Right atrium auricular region (tissue), 2 donors: ENCODE data around the gene TPGS1. TPM values are rescaled to one million over a fixed set of nuclear protein-coding genes. Genes with fewer than 3 reads are reported as not detected.

Experiments
- DNase-seq: peaks from one replicate; pipeline ENCODE4 v3.0.0-alpha.2; 2019; ENCODE audit warnings: low spot score
- H3K27ac ChIP-seq, 2 donors: fragments of 200-600 bp; sonication (generic); 1 replicate in 1 of 2; 2 replicates in 1 of 2; pipeline ENCODE4 v1.5.1; 2016 to 2019
- H3K27me3 ChIP-seq, 2 donors: fragments of 200-600 bp; sonication (generic); one replicate each; pipeline versions ENCODE4 v1.5.1 to v1.6.0; 2017 to 2019
- H3K36me3 ChIP-seq: fragments of 200-600 bp; sonication (generic); one replicate; pipeline ENCODE4 v1.5.1; 2016
- H3K4me1 ChIP-seq, 2 donors: fragments of 200-600 bp; sonication (generic); one replicate each; pipeline versions ENCODE4 v1.5.1 to v1.6.0; 2017 to 2019
- H3K4me3 ChIP-seq, 2 donors: fragments of 200-600 bp; sonication (generic); 1 replicate in 1 of 2; 2 replicates in 1 of 2; pipeline ENCODE4 v1.5.1; 2017 to 2019; ENCODE audit warnings: mild to moderate bottlenecking in 1 of 2, moderate library complexity in 1 of 2
- H3K9me3 ChIP-seq, 2 donors: fragments of 200-600 bp; sonication (generic); one replicate each; pipeline ENCODE4 v1.5.1; 2019
- CTCF ChIP-seq, 2 donors: fragments of 200-600 bp; sonication (generic); IDR thresholded peaks; one replicate each; pipeline ENCODE4 v1.5.1; 2019; ENCODE audit warnings: antibody characterized with exemption in 2 of 2
- total RNA-seq, 2 donors: library from RNA; depleted of rRNA; stranded (reverse); fragments of >200 nt; gene quantifications; one replicate each; pipeline ENCODE4 v1.1.0, GENCODE V29; 2016

The TPGS1 gene
- total RNA-seq, 2 donors from 2014 or later: 30.3 to 33.2 TPM

DNA sequence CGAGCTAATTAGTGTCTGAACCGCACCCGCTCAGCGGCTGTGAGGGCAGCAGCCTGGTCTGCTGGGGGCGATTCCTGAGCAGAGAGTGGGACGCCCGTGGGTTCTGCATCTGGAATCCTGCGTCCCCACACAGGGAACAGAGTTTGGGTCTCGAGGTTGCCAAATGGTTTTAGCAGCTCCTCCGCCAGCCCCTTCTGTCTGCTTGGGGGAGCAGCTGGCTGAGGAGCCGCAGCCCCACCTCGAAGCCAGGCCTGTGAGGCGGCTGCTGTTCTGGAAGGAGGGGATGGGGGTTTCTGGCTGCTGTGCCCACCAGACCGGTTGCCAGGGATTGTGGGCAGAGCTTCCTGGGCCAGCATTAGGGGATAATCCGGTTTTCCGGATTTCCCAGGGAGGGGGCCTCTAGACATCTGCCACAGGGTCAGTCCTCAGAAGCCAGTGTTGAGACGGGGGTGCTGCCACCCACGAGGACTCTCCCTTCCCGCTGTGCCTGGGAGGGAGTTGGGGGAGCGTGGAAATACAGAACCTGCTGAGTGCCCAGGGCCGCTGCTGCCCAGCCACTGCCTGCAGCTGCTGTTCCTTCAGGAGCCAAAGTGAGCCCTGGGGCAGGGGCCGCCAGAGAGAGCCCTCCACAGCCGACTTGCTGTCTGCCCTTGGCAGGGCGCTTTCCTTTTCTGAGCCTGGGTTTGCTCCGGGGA is 26.2 kb downstream of the TPGS1 start:
- Histone ChIP-seq H3K4me3 (peak overlapping the region; percentile 97 to 99), H3K27ac (peak overlapping the region; percentile 95), H3K36me3 (peaks cover 31% of the 10 kb centered on the region), H3K27me3 (no peaks in the 10 kb centered on the region), H3K4me1 (peaks cover 0 to 33% of the 10 kb centered on the region in 2 donors), H3K9me3 (no peaks in the 10 kb centered on the region)
- no peak for DNase-seq
- TF ChIP-seq CTCF (IDR thresholded peaks at IDR 0.05): no peak

GRCh38 chr19:534088-534487 is 26.8 kb downstream of the TPGS1 start:
- peaks cover 37% of the 10 kb centered on the region for H3K36me3 ChIP-seq
- peak overlapping the region; percentile 95 for H3K27ac ChIP-seq
- peak overlapping the region in 1 of 2 donors; percentile 97 for H3K4me3 ChIP-seq
- no peaks in the 10 kb centered on the region for H3K27me3 ChIP-seq
- no peak for DNase-seq
- H3K4me1 ChIP-seq: peaks cover 0 to 33% of the 10 kb centered on the region in 2 donors
- TF ChIP-seq CTCF (IDR thresholded peaks at IDR 0.05): no peak
- no peaks in the 10 kb centered on the region for H3K9me3 ChIP-seq

DNA sequence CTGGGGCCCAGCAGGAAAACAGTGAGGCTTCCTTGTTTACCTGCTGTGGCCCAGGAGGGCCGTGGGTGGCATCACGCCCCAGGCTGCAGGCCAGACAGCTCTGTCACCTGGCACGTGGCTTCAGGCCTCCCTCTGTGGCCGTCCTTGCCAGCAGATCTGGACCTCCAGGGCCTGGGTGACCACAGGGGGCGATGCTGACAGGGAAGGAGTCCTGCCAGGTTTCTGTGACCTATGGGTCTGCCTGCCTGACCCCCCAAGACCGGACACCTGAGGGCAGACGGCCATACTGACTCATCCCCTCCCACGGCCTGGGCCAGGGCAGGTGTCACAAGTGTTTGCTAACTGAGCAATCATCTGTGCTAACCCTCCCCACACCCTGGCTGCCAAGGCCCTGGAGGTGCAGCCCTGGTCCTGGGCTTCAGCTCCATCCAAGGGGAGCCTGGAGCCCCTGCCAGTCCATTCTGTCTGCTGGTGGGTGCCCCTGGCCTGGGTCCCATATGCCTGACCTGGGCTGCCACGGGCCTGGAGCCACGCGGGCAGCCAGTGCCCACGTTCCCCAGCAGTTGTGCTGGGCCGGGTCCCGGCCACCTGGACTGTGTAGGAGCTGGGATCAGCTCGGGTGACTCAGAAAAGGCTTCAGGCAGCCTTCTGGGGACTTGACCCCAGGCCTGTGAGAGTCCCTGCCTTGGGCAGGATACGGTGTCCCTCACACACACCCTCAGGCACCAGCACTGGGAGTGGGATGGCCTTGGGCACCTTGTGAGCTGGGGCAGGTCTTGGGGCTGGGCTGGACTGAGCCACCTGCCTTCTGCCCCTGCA is 27.9 kb downstream of the TPGS1 start:
- Histone ChIP-seq H3K4me3 (no peak overlapping the region), H3K4me1 (peaks cover 0 to 33% of the 10 kb centered on the region in 2 donors), H3K27me3 (no peaks in the 10 kb centered on the region), H3K9me3 (no peaks in the 10 kb centered on the region), H3K36me3 (peaks cover 44% of the 10 kb centered on the region), H3K27ac (peak overlapping the region in 1 of 2 donors; percentile 51)
- no peak for DNase-seq
- TF ChIP-seq CTCF (IDR thresholded peaks at IDR 0.05): no peak

DNA sequence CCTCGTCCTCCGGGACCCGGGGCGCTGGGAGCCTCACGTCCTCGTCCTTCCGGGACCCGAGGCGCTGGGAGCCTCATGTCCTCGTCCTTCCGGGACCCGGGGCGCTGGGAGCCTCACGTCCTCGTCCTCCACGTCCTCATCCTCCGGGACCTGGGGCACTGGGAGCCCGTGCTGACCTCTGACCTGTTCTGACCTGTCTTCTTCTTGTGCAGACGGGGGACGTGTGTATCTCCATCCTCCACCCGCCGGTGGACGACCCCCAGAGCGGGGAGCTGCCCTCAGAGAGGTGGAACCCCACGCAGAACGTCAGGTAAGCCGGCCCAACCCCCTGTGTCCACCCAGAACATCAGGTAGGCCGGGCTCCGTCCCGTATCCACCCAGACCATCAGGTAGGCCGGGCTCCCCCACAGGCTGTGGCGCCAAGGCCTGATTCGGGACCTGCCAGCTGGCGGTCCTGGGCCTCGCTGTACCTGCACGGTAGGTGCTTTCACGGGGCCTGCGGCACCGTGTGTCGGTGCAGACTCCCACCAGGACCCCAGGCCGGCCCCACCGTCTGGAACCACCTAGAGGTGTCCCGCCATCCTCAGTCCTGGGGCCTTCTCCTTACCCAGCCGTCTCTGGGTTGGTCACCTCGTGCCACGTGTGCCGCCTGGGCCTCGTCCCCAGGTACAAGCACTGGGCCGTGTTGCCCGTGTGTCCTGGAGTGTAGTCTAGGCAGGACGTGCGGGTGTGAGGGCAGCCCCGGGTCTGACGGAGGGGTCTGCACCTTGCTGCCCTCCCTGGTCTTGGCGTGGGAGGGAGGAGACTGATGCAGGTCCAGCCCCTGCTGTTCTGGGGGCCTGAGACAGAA is 29.0 kb downstream of the TPGS1 start:
- no peak for TF ChIP-seq CTCF (IDR thresholded peaks at IDR 0.05)
- Histone ChIP-seq H3K27ac (no peak overlapping the region), H3K4me3 (no peak overlapping the region), H3K36me3 (peaks cover 49% of the 10 kb centered on the region), H3K4me1 (peaks cover 0 to 28% of the 10 kb centered on the region in 2 donors), H3K9me3 (no peaks in the 10 kb centered on the region), H3K27me3 (no peaks in the 10 kb centered on the region)
- no peak for DNase-seq

GRCh38 chr19:536881-537404 is 29.6 kb downstream of the TPGS1 start:
- peaks cover 56% of the 10 kb centered on the region for H3K36me3 ChIP-seq

More at GRCh38 chr19:536881-537404, 29.6 kb downstream of the TPGS1 start:
- Histone ChIP-seq H3K9me3 (no peaks in the 10 kb centered on the region), H3K27ac (no peak overlapping the region), H3K27me3 (no peaks in the 10 kb centered on the region), H3K4me3 (no peak overlapping the region), H3K4me1 (peaks cover 0 to 28% of the 10 kb centered on the region in 2 donors)
- TF ChIP-seq CTCF (IDR thresholded peaks at IDR 0.05): no peak
- no peak for DNase-seq
